GM23338 (cell line): ENCODE data around the gene GALNT15. TPM values are rescaled to one million over a fixed set of nuclear protein-coding genes. Genes with fewer than 3 reads are reported as not detected.

Source experiments
- ATAC-seq: fragments of 200-7000 bp; cut with Tn5 transposase; 3 replicates; pipeline ENCODE4 v1.9.1; 2020
- DNase-seq: peaks from one replicate; pipeline ENCODE4 v3.0.0-alpha.2; 2015; ENCODE audit warnings: low spot score
- H2AFZ ChIP-seq: fragments of 200-600 bp; sonication (generic); 2 replicates; pipeline ENCODE4 v1.8.0; 2016; ENCODE audit warnings: antibody characterized with exemption, mild to moderate bottlenecking, moderate library complexity
- H3F3A ChIP-seq: fragments of 200-600 bp; sonication (generic); replicated peaks from 2 replicates; pipeline ENCODE4 v1.8.0; 2017; ENCODE audit warnings: antibody characterized with exemption, mixed run types, low read depth
- H3K27ac ChIP-seq: fragments of 200-600 bp; sonication (generic); 2 replicates; pipeline ENCODE4 v1.6.1; 2016; ENCODE audit warnings: low read depth
- H3K27me3 ChIP-seq: fragments of 200-600 bp; sonication (generic); 2 replicates; pipeline ENCODE4 v1.8.0; 2016; ENCODE audit warnings: mild to moderate bottlenecking, mixed run types, moderate library complexity; ENCODE audit not compliant: insufficient read depth
- H3K36me3 ChIP-seq: fragments of 200-600 bp; sonication (generic); 2 replicates; pipeline ENCODE4 v1.8.0; 2016; ENCODE audit warnings: mild to moderate bottlenecking; ENCODE audit not compliant: insufficient read depth
- H3K4me1 ChIP-seq: fragments of 200-600 bp; sonication (generic); 2 replicates; pipeline ENCODE4 v1.8.0; 2016; ENCODE audit warnings: mild to moderate bottlenecking, moderate library complexity; ENCODE audit not compliant: insufficient read depth
- H3K4me2 ChIP-seq: fragments of 200-600 bp; sonication (generic); 2 replicates; pipeline ENCODE4 v1.7.1; 2017; ENCODE audit warnings: mixed run types
- H3K4me3 ChIP-seq: fragments of 200-600 bp; sonication (generic); 2 replicates; pipeline ENCODE4 v1.6.1; 2016; ENCODE audit warnings: mixed run types
- H3K79me2 ChIP-seq: fragments of 200-600 bp; sonication (generic); replicated peaks from 2 replicates; pipeline ENCODE4 v1.8.0; 2017; ENCODE audit warnings: mild to moderate bottlenecking; ENCODE audit not compliant: insufficient read depth
- H3K9me2 ChIP-seq: fragments of 200-600 bp; sonication (generic); 2 replicates; pipeline ENCODE4 v1.8.0; 2017; ENCODE audit not compliant: insufficient read depth
- H4K20me1 ChIP-seq: fragments of 200-600 bp; sonication (generic); replicated peaks from 2 replicates; pipeline ENCODE4 v1.8.0; 2017; ENCODE audit warnings: mild to moderate bottlenecking; ENCODE audit not compliant: insufficient read depth
- H3K27ac Mint-ChIP-seq: 2 replicates; pipeline ENCODE4 v1.8.0; 2020; ENCODE audit warnings: inconsistent platforms, mild to moderate bottlenecking, moderate library complexity, mixed read lengths
- H3K27me3 Mint-ChIP-seq: 3 replicates; pipeline ENCODE4 v1.8.0; 2022; ENCODE audit warnings: low read depth, mild to moderate bottlenecking, moderate library complexity, mixed read lengths, inconsistent platforms; ENCODE audit not compliant: insufficient read depth, poor library complexity
- H3K36me3 Mint-ChIP-seq: 3 replicates; pipeline ENCODE4 v1.8.0; 2021; ENCODE audit warnings: low read depth, mild to moderate bottlenecking, inconsistent platforms, moderate library complexity, mixed read lengths
- H3K4me1 Mint-ChIP-seq: 3 replicates; pipeline ENCODE4 v1.8.0; 2020; ENCODE audit warnings: mild to moderate bottlenecking, inconsistent platforms, mixed read lengths
- H3K4me3 Mint-ChIP-seq: 3 replicates; pipeline ENCODE4 v1.8.0; 2021; ENCODE audit warnings: moderate library complexity, mild to moderate bottlenecking, inconsistent platforms, mixed read lengths
- H3K9me3 Mint-ChIP-seq: 3 replicates; pipeline ENCODE4 v1.8.0; 2020; ENCODE audit warnings: moderate library complexity, mild to moderate bottlenecking, inconsistent platforms, mixed read lengths
- EZH2phosphoT487 ChIP-seq: fragments of 200-600 bp; sonication (generic); IDR thresholded peaks from one replicate; pipeline ENCODE4 v1.8.1; 2018; ENCODE audit warnings: antibody characterized with exemption; ENCODE audit not compliant: unreplicated experiment
- JUNB ChIP-seq: IDR thresholded peaks from one replicate; pipeline ENCODE4 v1.6.1; 2016; ENCODE audit warnings: antibody characterized with exemption; ENCODE audit not compliant: unreplicated experiment
- NANOG ChIP-seq: IDR thresholded peaks from 2 replicates; pipeline ENCODE4 v1.6.1; 2016; ENCODE audit warnings: antibody characterized with exemption, borderline replicate concordance
- POLR2AphosphoS5 ChIP-seq: IDR thresholded peaks from 2 replicates; pipeline ENCODE4 v1.6.1; 2016; ENCODE audit warnings: antibody characterized with exemption, low read depth
- REST ChIP-seq: IDR thresholded peaks from one replicate; pipeline ENCODE4 v1.6.1; 2018; ENCODE audit warnings: antibody characterized with exemption; ENCODE audit not compliant: unreplicated experiment
- STAT1 ChIP-seq: IDR thresholded peaks from one replicate; pipeline ENCODE4 v1.6.1; 2016; ENCODE audit warnings: antibody characterized with exemption; ENCODE audit not compliant: unreplicated experiment
- ZNF114 ChIP-seq: fragments of 250-450 bp; sonication (Bioruptor Pico); IDR thresholded peaks from 2 replicates; pipeline ENCODE4 v1.5.0; 2020; ENCODE audit warnings: mild to moderate bottlenecking, moderate library complexity
- ZNF331 ChIP-seq: fragments of 250-450 bp; sonication (Bioruptor Pico); IDR thresholded peaks from 2 replicates; pipeline ENCODE4 v1.5.0; 2020; ENCODE audit warnings: low read depth, mild to moderate bottlenecking, moderate library complexity
- ZNF462 ChIP-seq: fragments of 250-450 bp; sonication (Bioruptor Pico); IDR thresholded peaks from 2 replicates; pipeline ENCODE4 v1.5.0; 2020; ENCODE audit warnings: mild to moderate bottlenecking, moderate library complexity
- polyA plus RNA-seq: library from polyadenylated mRNA; unstranded; fragments of >200 nt; fragmentation: Nextera tagmentation; extraction: Ambion mirVana; gene quantifications from 2 replicates; pipeline ENCODE4 v1.2.1, GENCODE V29; 2016
- total RNA-seq: library from RNA; depleted of rRNA; stranded (reverse); fragments of >200 nt; shearing (Covaris generic); gene quantifications from 2 replicates; pipeline ENCODE4 v1.2.3, GENCODE V29; 2014

The GALNT15 gene
- total and polyA plus RNA-seq, 2 experiments from 2014 or later = 0.06 to 0.35 TPM

- no peak for TF ChIP-seq ZNF462
- TF ChIP-seq POLR2AphosphoS5 = no peak
Observed at GRCh38 chr3:16137044-16137443, 37.4 kb upstream of the GALNT15 start (continued).

- peaks cover 12% of the 10 kb centered on the region for H3K9me3 Mint-ChIP-seq
- DNase-seq = no peak
- Histone ChIP-seq H4K20me1 (no peaks in the 10 kb centered on the region), H3F3A (no peaks in the 10 kb centered on the region), H3K4me3 (no peak overlapping the region), H3K27me3 (no peaks in the 10 kb centered on the region), H3K4me2 (no peak overlapping the region), H3K9me2 (0 out of 2 replicates have a peak, but pooled peaks cover 4% of the 10 kb centered on the region), H3K4me1 (no peaks in the 10 kb centered on the region), H3K36me3 (no peaks in the 10 kb centered on the region), H2AFZ (no peak overlapping the region; the same call in 1 of the 2 replicates), H3K27ac (no peak overlapping the region), H3K79me2 (no peaks in the 10 kb centered on the region)
- ATAC-seq = no peak
- H3K4me1 Mint-ChIP-seq = no peaks in the 10 kb centered on the region
- no peak for TF ChIP-seq JUNB
- no peaks in the 10 kb centered on the region for H3K36me3 Mint-ChIP-seq
- no peaks in the 10 kb centered on the region for H3K27me3 Mint-ChIP-seq
- H3K27ac Mint-ChIP-seq = no peak overlapping the region
- H3K4me3 Mint-ChIP-seq = no peak overlapping the region
Observed at GRCh38 chr3:16137977-16138376, 36.5 kb upstream of the GALNT15 start.

- Histone ChIP-seq H3K9me2 (0 out of 2 replicates have a peak, but pooled peaks cover 4% of the 10 kb centered on the region), H3K27me3 (no peaks in the 10 kb centered on the region), H3K4me2 (no peak overlapping the region), H3F3A (no peaks in the 10 kb centered on the region), H3K4me3 (no peak overlapping the region), H3K4me1 (no peaks in the 10 kb centered on the region), H3K27ac (no peak overlapping the region), H3K36me3 (no peaks in the 10 kb centered on the region), H3K79me2 (no peaks in the 10 kb centered on the region), H2AFZ (no peak overlapping the region), H4K20me1 (no peaks in the 10 kb centered on the region)
- DNase-seq (no peak), ATAC-seq (no peak)
- Mint-ChIP-seq H3K4me1 (no peaks in the 10 kb centered on the region), H3K4me3 (no peak overlapping the region), H3K36me3 (peaks cover 16% of the 10 kb centered on the region), H3K27ac (no peak overlapping the region), H3K9me3 (peaks cover 32% of the 10 kb centered on the region), H3K27me3 (no peaks in the 10 kb centered on the region)
- TF ChIP-seq REST = no peak
- no peak for TF ChIP-seq ZNF114 (CRISPR knock-in tag)
- TF ChIP-seq STAT1 = no peak
- no peak for TF ChIP-seq NANOG
- TF ChIP-seq JUNB = no peak
- no peak for TF ChIP-seq POLR2AphosphoS5
- TF ChIP-seq EZH2phosphoT487 = no peak
- no peak for TF ChIP-seq ZNF331 (CRISPR knock-in tag)
Observed at GRCh38 chr3:16140116-16140893, 34.2 kb upstream of the GALNT15 start.
